Measurements from ENCODE around the gene ZBTB16.

DNA sequence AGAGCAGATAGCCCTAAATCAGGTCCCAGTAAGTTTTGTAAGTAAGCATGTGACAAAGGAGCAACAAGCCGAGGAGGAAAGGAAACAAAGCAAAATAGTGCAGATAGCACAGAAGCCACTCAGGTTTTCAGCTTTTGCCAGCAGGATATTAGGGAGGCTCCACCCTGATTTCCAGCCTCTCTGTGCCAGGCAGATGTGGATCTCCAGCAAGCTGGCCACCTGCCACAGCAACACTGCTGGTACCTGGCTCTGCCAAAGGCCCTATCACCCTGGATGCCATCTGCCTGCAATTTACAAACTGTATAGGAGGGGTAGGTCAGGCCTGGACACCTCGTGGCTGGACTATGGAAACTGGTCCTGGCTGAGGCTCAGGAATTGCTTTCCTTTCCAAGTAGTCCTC, 224.5 kb downstream of the ZBTB16 start:
- no peak for TF ChIP-seq CTCF (IDR thresholded peaks at IDR 0.05)
- TF ChIP-seq SIN3A (IDR thresholded peaks at IDR 0.05; ENCODE audit: borderline replicate concordance, insufficient read depth, low read depth, low read length): no peak
- TF ChIP-seq POLR2AphosphoS5 (IDR thresholded peaks at IDR 0.05; ENCODE audit: low read depth, low read length): no peak
- no peak for TF ChIP-seq TCF7L2 (IDR thresholded peaks at IDR 0.05; ENCODE audit: low read depth, low read length)

Measured in Panc1 (cell line).